Left colon (tissue), 2 donors: ENCODE measurements around the gene TCF4. TPM values are rescaled to one million over a fixed set of nuclear protein-coding genes. Genes with fewer than 3 reads are reported as not detected.

Source experiments
- ATAC-seq: fragments of 200-7000 bp; cut with Tn5 transposase; one replicate; pipeline ENCODE4 v1.9.1; 2020; ENCODE audit warnings: mild to moderate bottlenecking, moderate library complexity
- DNase-seq, 2 donors: peaks; one replicate each; pipeline ENCODE4 v3.0.0-alpha.2; 2020
- intact Hi-C, 2 donors: fragments of 100-400 bp; cut with DNase I in 1 of 2; cut with micrococcal nuclease in 1 of 2; formaldehyde crosslinking; loops; one replicate each; pipeline versions ENCODE4 v1.11.2 to v1.14.0; 2022; cut with DNase I, micrococcal nuclease
- total RNA-seq, 2 donors: library from RNA; stranded (reverse); fragmentation: NEBNext Ultra II Directional; extraction: Animal tissue kit (Norgen Biotek cat#: 25700); gene quantifications; one replicate each; pipeline ENCODE4 v1.2.1, GENCODE V29; 2021
- donor health status: DM: no; HTN: no; CAD: no.
- donor health status: DM: yes; HTN: yes; CAD: no.

Gene TCF4
- total RNA-seq, 2 donors from 2014 or later = 12.3 to 30.4 TPM

DNA sequence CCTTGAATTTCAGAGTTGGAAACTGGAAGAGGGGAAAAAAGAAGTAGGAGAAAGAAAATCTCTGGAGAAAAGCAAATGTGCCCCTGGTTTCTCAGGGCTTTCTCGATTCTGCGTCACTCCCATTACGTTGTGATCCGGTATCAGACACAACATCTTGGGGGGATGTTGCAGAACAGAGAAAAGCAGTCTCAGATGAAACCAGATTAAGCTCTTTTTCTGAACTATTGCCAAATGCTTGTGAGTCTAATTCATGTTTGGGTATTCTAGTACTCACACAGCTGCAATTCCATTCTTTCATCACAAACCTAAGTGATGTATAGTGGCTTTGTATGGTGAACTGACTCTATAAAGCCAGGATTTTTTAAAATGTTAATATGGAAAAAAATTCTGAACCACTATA is 233.2 kb downstream of the TCF4 start:
- no peak for DNase-seq
- ATAC-seq = no peak
- intact Hi-C loops = no loop called here

- DNase-seq (no peak), ATAC-seq (no peak)
- intact Hi-C loops = no loop called here
Measured at GRCh38 chr18:55353806-55354205, 234.2 kb downstream of the TCF4 start.

- ATAC-seq (no peak), DNase-seq (no peak)
- intact Hi-C loops = no loop called here
Measured at GRCh38 chr18:55353391-55353790, 234.6 kb downstream of the TCF4 start.

GRCh38 chr18:55351980-55352714 is 235.8 kb downstream of the TCF4 start:
- DNase-seq (no peak), ATAC-seq (no peak)
- intact Hi-C loops = no loop called here

- ATAC-seq = no peak
- intact Hi-C loops = no loop called here
- no peak for DNase-seq
Measured at GRCh38 chr18:55351241-55351691, 236.7 kb downstream of the TCF4 start.

DNA sequence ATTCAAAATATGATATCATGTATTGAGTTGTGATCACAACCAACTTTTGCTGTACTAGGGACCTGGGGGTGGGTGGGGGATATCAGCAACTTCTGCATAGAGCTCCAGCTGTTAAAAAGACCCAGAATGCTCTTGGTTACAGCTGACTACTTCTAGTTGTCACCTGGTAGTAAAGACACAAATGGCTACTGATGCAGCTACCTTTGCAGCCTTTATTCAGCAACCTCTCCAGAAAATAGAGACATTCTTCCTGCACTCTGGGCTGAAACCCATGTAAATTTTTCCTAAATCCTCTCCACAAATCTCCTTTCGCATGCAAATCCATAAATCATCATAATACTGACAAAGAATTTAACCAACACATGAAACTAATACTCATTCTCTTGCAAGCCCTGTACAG is 238.3 kb downstream of the TCF4 start:
- intact Hi-C loops = loop anchor here in 1 of 2 donors (10.0 kb wide), 1 partner anchor 435 kb away; no protein-coding TSS in a partner anchor
- ATAC-seq (no peak), DNase-seq (no peak)

DNA sequence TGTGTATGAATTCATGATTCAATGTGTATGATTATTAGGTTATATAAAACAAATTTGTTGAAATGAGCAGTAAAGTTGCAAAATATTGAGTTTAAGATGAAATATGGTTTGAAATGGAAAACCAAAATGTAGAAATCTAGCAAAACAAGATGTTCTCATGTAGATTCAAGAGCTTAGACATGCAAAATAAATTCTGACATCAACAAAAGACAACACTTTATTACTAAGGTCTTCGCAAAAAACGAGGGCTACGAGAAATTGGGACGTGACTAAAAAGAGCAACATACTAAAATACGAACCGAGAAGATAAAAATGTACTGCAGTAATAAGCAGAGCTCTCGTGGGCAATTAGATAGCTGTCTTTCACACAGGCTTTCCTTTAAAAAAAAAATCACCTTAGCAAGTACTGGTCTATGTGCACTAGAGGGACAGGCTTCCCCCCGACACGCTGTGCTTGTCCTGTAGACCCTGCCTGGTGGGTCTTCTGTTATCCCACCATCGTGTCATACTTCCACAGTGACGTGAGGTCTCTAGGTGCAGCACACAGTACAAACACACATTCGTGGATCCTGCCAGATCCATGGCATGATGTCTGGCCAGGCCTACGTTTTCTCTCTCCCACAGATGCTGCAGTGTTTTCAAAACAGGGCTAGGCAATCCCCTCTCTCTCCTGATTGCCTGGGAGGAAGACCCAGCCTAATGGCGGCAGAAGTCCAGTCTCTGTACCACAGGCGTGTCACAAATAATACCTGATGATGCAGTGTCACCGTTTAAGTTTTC is 240.8 kb downstream of the TCF4 start:
- DNase-seq (no peak), ATAC-seq (no peak)
- intact Hi-C loops = loop anchor here in 1 of 2 donors (10.0 kb wide), 1 partner anchor 438 kb away; no protein-coding TSS in a partner anchor

DNA sequence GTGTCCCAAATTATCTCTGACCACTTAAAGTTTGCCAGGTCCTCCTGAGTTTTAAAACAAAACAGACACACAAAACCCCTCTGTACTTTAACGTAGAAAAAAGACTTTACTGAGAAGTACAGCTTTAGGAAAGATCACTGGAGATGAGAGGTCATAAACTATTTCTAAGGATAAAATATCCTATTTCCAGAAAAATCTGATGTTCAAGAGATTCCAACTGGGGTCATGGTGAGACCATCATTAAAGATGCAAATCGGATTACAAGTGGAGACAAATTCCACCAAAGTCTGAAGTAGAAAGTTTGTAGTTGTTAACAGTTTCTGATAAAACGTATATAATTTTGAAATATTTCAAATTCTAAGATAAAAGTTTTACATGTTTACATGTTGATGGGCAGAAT is 241.6 kb downstream of the TCF4 start:
- DNase-seq (no peak), ATAC-seq (no peak)
- intact Hi-C loops = loop anchor here in 1 of 2 donors (10.0 kb wide), 1 partner anchor 438 kb away; no protein-coding TSS in a partner anchor

- intact Hi-C loops = loop anchor here in 1 of 2 donors (10.0 kb wide), 1 partner anchor 439 kb away; no protein-coding TSS in a partner anchor
- ATAC-seq (no peak), DNase-seq (no peak)
Measured at GRCh38 chr18:55345103-55345950, 242.7 kb downstream of the TCF4 start.

GRCh38 chr18:55343396-55344073 is 244.5 kb downstream of the TCF4 start:
- intact Hi-C loops = loop anchor here in 1 of 2 donors (10.0 kb wide), 1 partner anchor 441 kb away; no protein-coding TSS in a partner anchor
- ATAC-seq (no peak), DNase-seq (no peak)

- ATAC-seq (no peak), DNase-seq (no peak)
- intact Hi-C loops = loop anchor here in 1 of 2 donors (10.0 kb wide), 1 partner anchor 444 kb away; no protein-coding TSS in a partner anchor
Measured at GRCh38 chr18:55340998-55341397, 247.0 kb downstream of the TCF4 start.

DNA sequence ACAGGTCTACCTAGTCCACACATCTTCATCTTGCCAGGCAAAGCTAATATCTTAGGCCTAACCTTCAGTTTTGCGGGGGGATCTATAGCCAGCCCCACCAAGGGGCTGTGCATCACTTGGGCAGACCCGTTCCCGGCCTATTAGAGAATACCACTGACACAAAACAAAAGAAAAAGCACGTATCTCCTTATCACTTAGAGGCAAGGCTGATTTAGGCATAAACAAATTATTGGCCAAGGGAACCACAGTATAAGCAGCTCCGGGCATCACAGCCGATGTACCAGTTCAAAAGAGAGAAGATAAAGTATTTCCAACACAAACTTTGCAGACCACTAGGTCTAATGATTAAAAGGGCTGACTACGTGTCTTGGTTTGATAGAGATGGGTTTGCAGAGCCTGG is 248.0 kb downstream of the TCF4 start:
- intact Hi-C loops = loop anchor here in 1 of 2 donors (10.0 kb wide), 1 partner anchor 445 kb away; no protein-coding TSS in a partner anchor
- no peak for ATAC-seq
- no peak for DNase-seq

DNA sequence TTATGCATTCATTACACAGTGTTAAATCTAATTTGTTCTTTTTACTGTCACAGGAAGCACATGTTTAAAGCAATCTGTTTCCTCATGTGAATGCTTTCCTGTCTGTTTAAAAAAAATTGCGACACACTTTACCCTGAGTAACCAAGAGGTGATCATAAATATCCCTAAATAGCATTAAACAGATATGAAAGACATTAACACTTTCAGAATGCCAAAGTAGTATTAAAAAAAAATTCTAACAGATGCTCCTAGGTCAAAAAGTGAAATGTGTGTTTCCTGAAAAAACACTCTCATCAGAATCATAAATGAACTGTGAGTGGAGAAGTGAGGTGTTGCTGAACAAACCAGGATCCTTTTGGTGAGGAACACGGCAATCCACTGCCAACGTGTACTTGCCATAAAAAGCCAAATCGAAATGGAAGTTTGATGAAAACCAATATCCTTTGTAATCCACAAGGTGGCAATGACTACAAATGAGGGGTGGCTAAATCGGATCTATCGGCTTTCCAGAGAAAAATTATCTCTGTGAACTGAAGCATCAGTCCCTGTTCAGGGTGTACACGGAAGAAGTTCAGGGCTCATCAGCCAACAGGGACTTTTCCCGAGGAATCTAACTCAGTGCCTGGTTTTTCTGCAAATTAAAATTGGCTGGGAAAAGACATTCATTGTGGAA is 248.9 kb downstream of the TCF4 start:
- ATAC-seq = no peak
- intact Hi-C loops = no loop called here

DNA sequence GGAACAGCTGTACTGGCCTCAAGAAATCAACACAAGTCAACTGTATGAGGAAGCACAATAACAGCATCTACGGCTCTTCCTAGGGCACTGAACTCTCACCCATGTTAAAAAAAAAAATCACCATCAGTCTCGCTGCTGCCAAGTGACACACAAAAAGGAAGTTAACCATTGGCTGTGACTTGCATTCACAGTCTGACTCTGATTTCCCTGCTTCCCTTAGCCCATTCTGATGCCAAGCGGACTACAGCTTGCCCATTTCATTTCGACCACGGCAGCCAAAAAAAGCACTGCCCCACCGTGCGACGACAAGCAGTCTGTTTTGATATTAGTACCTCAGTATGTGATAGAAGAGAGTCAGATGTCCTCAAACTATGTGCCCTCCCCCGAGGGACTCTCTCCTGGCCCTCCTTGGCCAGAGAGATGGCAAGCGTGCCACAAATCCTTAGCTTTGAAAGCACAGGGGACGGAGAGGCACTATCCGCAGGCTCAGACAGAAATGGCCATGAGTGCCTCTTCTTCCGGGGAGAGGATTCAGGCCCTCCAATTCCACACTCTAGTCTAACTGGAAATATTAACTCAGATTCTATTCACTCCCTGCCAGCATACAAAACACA is 250.0 kb downstream of the TCF4 start:
- ATAC-seq (no peak), DNase-seq (no peak)
- intact Hi-C loops = no loop called here

More for the DNA sequence above, 248.9 kb downstream of the TCF4 start:
- DNase-seq = no peak

GRCh38 chr18:55337138-55337537 is 250.9 kb downstream of the TCF4 start:
- intact Hi-C loops = no loop called here
- ATAC-seq (no peak), DNase-seq (no peak)

GRCh38 chr18:55336438-55337100 is 251.4 kb downstream of the TCF4 start:
- intact Hi-C loops = no loop called here
- ATAC-seq = no peak

GRCh38 chr18:55334875-55335274 is 253.1 kb downstream of the TCF4 start:
- DNase-seq = peak in 1 of 2 donors; percentile 25
- intact Hi-C loops = no loop called here
- no peak for ATAC-seq

More at GRCh38 chr18:55336438-55337100, 251.4 kb downstream of the TCF4 start:
- no peak for DNase-seq
